DOHH2 (cell line): ENCODE measurements around the gene COL5A2.

Source experiments
- H3F3A ChIP-seq: fragments of 200-600 bp; sonication (generic), shearing (Covaris generic); 2 replicates; pipeline ENCODE4 v1.6.0; 2016; ENCODE audit warnings: antibody characterized with exemption, mild to moderate bottlenecking; ENCODE audit not compliant: control insufficient read depth, insufficient read depth
- H3K27ac ChIP-seq: fragments of 200-600 bp; sonication (generic); 2 replicates; pipeline ENCODE4 v1.5.1; 2014; ENCODE audit warnings: low read depth, mild to moderate bottlenecking, low read length, moderate library complexity
- H3K27me3 ChIP-seq: fragments of 200-600 bp; sonication (generic); 2 replicates; pipeline ENCODE4 v1.6.1; 2014; ENCODE audit warnings: mild to moderate bottlenecking, low read length, mixed read lengths; ENCODE audit not compliant: control insufficient read depth
- H3K36me3 ChIP-seq: fragments of 200-600 bp; sonication (generic); 2 replicates; pipeline ENCODE4 v1.6.1; 2014; ENCODE audit warnings: mild to moderate bottlenecking, low read length, moderate library complexity, mixed read lengths; ENCODE audit not compliant: control insufficient read depth
- H3K4me1 ChIP-seq: fragments of 200-600 bp; sonication (generic); 2 replicates; pipeline ENCODE4 v1.6.1; 2014; ENCODE audit warnings: mild to moderate bottlenecking, low read length, mixed read lengths; ENCODE audit not compliant: control insufficient read depth
- H3K4me2 ChIP-seq: fragments of 200-600 bp; sonication (generic); 2 replicates; pipeline ENCODE4 v1.6.0; 2014; ENCODE audit warnings: mild to moderate bottlenecking, low read length, moderate library complexity
- H3K4me3 ChIP-seq: fragments of 200-600 bp; sonication (generic); 2 replicates; pipeline ENCODE4 v1.5.1; 2014; ENCODE audit warnings: mild to moderate bottlenecking, low read length, mixed read lengths
- H3K79me2 ChIP-seq: fragments of 200-600 bp; sonication (generic); 2 replicates; pipeline ENCODE4 v1.6.1; 2014; ENCODE audit warnings: mild to moderate bottlenecking, low read length, mixed read lengths; ENCODE audit not compliant: control insufficient read depth
- H3K9me2 ChIP-seq: fragments of 200-600 bp; sonication (generic); replicated peaks from 2 replicates; pipeline ENCODE4 v1.6.1; 2014; ENCODE audit warnings: mild to moderate bottlenecking, low read length, mixed read lengths; ENCODE audit not compliant: control insufficient read depth
- H3K9me3 ChIP-seq: fragments of 200-600 bp; sonication (generic); 2 replicates; pipeline ENCODE4 v1.6.1; 2014; ENCODE audit warnings: antibody characterized with exemption, low read length, mixed read lengths; ENCODE audit not compliant: control insufficient read depth, insufficient read depth
- H4K20me1 ChIP-seq: fragments of 200-600 bp; sonication (generic); 2 replicates; pipeline ENCODE4 v1.6.0; 2014; ENCODE audit warnings: low read depth, mild to moderate bottlenecking, antibody characterized with exemption, low read length, moderate library complexity; ENCODE audit not compliant: control insufficient read depth, insufficient read depth
- EZH2phosphoT487 ChIP-seq: fragments of 200-600 bp; sonication (generic); IDR thresholded peaks from 2 replicates; pipeline ENCODE4 v1.6.1; 2017; ENCODE audit warnings: borderline replicate concordance, mild to moderate bottlenecking, antibody characterized with exemption, low read length, moderate library complexity, mixed read lengths
- TF ChIP-seq, protein P1 (sequence below): fragments of 200-600 bp; sonication (generic); IDR thresholded peaks from one replicate; pipeline ENCODE4 v1.5.1; 2014; ENCODE audit warnings: antibody characterized with exemption, mild to moderate bottlenecking, low read depth, low read length; ENCODE audit not compliant: poor library complexity, severe bottlenecking

Gene COL5A2

DNA sequence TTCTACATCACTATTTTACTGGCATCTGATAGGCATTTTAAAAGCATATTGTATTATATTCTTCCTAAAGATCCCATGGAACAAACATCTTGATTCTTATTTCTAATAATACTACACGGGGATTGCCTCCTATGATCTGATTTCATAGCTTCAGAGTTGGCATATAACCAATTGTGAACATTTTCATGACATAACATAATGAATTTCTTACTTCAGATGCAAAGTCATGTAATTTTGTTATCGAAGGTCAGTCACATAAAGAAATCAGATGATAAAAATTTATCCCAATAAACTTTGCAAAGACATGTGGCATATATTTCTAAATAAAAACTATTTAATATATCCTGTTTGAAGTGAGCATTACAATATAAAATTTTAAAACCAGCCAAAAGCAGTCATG, 93.3 kb downstream of the COL5A2 start:
- no peaks in the 10 kb centered on the region for H3K9me2 ChIP-seq
- H3K79me2 ChIP-seq = no peaks in the 10 kb centered on the region
- H3K4me1 ChIP-seq = no peaks in the 10 kb centered on the region
- H3K9me3 ChIP-seq = no peaks in the 10 kb centered on the region
- H3F3A ChIP-seq = no peaks in the 10 kb centered on the region
- no peak overlapping the region for H3K4me3 ChIP-seq
- H3K27ac ChIP-seq = no peak overlapping the region
- no peaks in the 10 kb centered on the region for H3K27me3 ChIP-seq
- TF ChIP-seq EZH2phosphoT487 = no peak
- TF ChIP-seq, protein P1, sequence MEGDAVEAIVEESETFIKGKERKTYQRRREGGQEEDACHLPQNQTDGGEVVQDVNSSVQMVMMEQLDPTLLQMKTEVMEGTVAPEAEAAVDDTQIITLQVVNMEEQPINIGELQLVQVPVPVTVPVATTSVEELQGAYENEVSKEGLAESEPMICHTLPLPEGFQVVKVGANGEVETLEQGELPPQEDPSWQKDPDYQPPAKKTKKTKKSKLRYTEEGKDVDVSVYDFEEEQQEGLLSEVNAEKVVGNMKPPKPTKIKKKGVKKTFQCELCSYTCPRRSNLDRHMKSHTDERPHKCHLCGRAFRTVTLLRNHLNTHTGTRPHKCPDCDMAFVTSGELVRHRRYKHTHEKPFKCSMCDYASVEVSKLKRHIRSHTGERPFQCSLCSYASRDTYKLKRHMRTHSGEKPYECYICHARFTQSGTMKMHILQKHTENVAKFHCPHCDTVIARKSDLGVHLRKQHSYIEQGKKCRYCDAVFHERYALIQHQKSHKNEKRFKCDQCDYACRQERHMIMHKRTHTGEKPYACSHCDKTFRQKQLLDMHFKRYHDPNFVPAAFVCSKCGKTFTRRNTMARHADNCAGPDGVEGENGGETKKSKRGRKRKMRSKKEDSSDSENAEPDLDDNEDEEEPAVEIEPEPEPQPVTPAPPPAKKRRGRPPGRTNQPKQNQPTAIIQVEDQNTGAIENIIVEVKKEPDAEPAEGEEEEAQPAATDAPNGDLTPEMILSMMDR = no peak
- H3K36me3 ChIP-seq = no peaks in the 10 kb centered on the region
- H4K20me1 ChIP-seq = no peaks in the 10 kb centered on the region
- no peak overlapping the region for H3K4me2 ChIP-seq

DNA sequence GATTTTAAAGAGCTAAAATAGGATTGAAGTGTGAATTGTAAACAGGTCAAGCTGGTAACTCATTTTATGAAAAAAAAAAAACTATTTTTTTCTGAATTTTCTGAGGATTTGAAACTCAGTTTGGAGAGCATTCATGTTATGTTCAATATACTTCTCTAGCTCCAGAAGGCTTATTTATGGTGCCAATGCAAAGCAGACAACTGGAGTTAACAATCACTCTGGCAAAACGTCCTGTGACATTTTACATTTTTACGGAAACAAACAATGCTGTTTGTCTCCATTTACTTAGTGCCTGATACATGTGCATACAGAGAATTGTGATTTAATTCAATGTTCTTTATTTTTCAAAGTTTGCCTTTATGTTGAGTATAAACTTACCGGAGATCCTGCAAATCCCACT, 96.0 kb downstream of the COL5A2 start:
- H3K27me3 ChIP-seq = no peaks in the 10 kb centered on the region
- no peak overlapping the region for H3K27ac ChIP-seq
- no peaks in the 10 kb centered on the region for H3K36me3 ChIP-seq

DNA sequence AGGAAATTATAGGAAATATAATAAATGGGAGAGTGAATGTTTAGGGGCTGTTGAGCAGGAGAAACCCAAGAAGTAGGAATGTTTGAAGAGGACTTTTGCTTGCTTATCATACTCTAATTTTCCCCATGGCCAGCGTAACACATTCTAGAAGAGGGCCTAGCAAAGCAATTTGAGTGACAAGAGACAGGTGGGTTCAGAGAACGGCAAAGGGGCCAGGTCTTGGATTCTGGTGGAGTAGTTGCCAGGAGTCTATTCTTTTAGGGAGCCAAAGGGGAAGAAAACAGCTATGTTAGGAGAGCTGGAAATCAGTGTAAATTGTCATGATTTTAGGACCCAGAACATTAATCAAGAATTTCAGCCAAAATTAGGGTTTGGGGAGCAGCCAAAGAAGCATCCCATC, 96.5 kb downstream of the COL5A2 start:
- no peaks in the 10 kb centered on the region for H3K27me3 ChIP-seq
- H3K4me1 ChIP-seq = no peaks in the 10 kb centered on the region
- H3K9me2 ChIP-seq = no peaks in the 10 kb centered on the region
- no peaks in the 10 kb centered on the region for H3K36me3 ChIP-seq
- no peak overlapping the region for H3K27ac ChIP-seq
- H3K9me3 ChIP-seq = no peaks in the 10 kb centered on the region
- no peak overlapping the region for H3K4me3 ChIP-seq
- H3F3A ChIP-seq = no peaks in the 10 kb centered on the region
- H3K79me2 ChIP-seq = no peaks in the 10 kb centered on the region
- H4K20me1 ChIP-seq = no peaks in the 10 kb centered on the region
- TF ChIP-seq, protein P1 = no peak
- TF ChIP-seq EZH2phosphoT487 = no peak
- no peak overlapping the region for H3K4me2 ChIP-seq

More for the DNA sequence above, 96.0 kb downstream of the COL5A2 start:
- H3K9me2 ChIP-seq = no peaks in the 10 kb centered on the region
- no peaks in the 10 kb centered on the region for H4K20me1 ChIP-seq
- H3K4me2 ChIP-seq = no peak overlapping the region
- H3K79me2 ChIP-seq = no peaks in the 10 kb centered on the region
- no peaks in the 10 kb centered on the region for H3K4me1 ChIP-seq
- no peak overlapping the region for H3K4me3 ChIP-seq
- no peaks in the 10 kb centered on the region for H3F3A ChIP-seq
- TF ChIP-seq, protein P1 = no peak
- TF ChIP-seq EZH2phosphoT487 = no peak
- no peaks in the 10 kb centered on the region for H3K9me3 ChIP-seq
